ENCODE measurements around the gene TMPO. TPM values are rescaled to one million over a fixed set of nuclear protein-coding genes. Genes with fewer than 3 reads are reported as not detected.

The TMPO gene
- total and polyA plus RNA-seq, 10 of the 15 experiments (the other 5 are each of a cell fraction or from before 2014, with no cell fraction given) = 79.8 to 246 (median 179) TPM

GRCh38 chr12:98578821-98579220 lies 63.4 kb downstream of the TMPO start:
- FAIRE-seq (no peak), ATAC-seq (no peak), DNase-seq (ENCODE audit: low read depth, low spot score) (no peak)
- no TSS peak for BruUV-seq (replicated peaks)
- Histone ChIP-seq H3K79me2 (ENCODE audit: control insufficient read depth, insufficient read depth, low read length) (no peaks in the 10 kb centered on the region), H3K4me1 (ENCODE audit: control insufficient read depth, insufficient read depth, low read length) (no peaks in the 10 kb centered on the region), H3K36me3 (ENCODE audit: control insufficient read depth in 2 of 2, insufficient read depth in 2 of 2, low read length in 1 of 2) (no peaks in the 10 kb centered on the region), H3K27ac (ENCODE audit: control insufficient read depth, insufficient read depth) (no peak overlapping the region), H3K27me3 (replicated peaks in 1 of 2; ENCODE audit: control insufficient read depth in 2 of 2, insufficient read depth in 2 of 2, low read length in 1 of 2) (no peaks in the 10 kb centered on the region), H3K4me3 (no peak overlapping the region), H3K9me3 (replicated peaks; ENCODE audit: control insufficient read depth, insufficient read depth, low read length) (no peaks in the 10 kb centered on the region), H2AFZ (ENCODE audit: control insufficient read depth, low read depth, low read length) (no peak overlapping the region), H3K9ac (ENCODE audit: control insufficient read depth, insufficient read depth, low read length) (no peak overlapping the region), H4K20me1 (ENCODE audit: control insufficient read depth, insufficient read depth) (no peaks in the 10 kb centered on the region), H3K4me2 (ENCODE audit: control insufficient read depth, insufficient read depth) (no peak overlapping the region)
- in situ Hi-C loops (cut with MboI) (no loop called here), intact Hi-C loops (cut with micrococcal nuclease; ENCODE audit: unreplicated experiment) (no loop called here)
- WGBS (ENCODE audit: insufficient coverage, insufficient replicate concordance, low lambda C conversion rate, missing lambda C conversion rate) = 48% methylated on average over 2 of the region's 2 CpGs
- RAD21 ChIA-PET (ENCODE audit: unreplicated experiment) = no interaction called here
- CTCF ChIA-PET = interaction anchor here (1.2 kb wide), 1 partner anchor 72 kb away, joined by 3 read pairs; no protein-coding TSS in a partner anchor
- SMC1A ChIA-PET (ENCODE audit: uncharacterized antibody, unreplicated experiment) = no interaction called here
- TF ChIP-seq CTCF (IDR thresholded peaks at IDR 0.05 in 2 of 3, conservative IDR thresholded peaks at IDR 0.05 in 1 of 3; ENCODE audit: control insufficient read depth in 2 of 3, extremely low read depth in 1 of 3, insufficient read depth in 1 of 3, low read depth in 3 of 3, low read length in 3 of 3) (no peak), MEF2A (IDR thresholded peaks at IDR 0.05; ENCODE audit: insufficient read depth, low read depth, low read length) (no peak), RBBP5 (conservative IDR thresholded peaks at IDR 0.05) (no peak), CREM (IDR thresholded peaks at IDR 0.05; ENCODE audit: low read depth) (no peak), MXI1 (IDR thresholded peaks at IDR 0.05; ENCODE audit: low read depth, low read length) (no peak), ZNF217 (IDR thresholded peaks at IDR 0.05) (no peak), PRDM15 (CRISPR knock-in tag; IDR thresholded peaks at IDR 0.05) (no peak), FOXM1 (IDR thresholded peaks at IDR 0.05; ENCODE audit: low read depth, low read length) (no peak), NKRF (conservative IDR thresholded peaks at IDR 0.05) (no peak), MTA2 (IDR thresholded peaks at IDR 0.05; ENCODE audit: low read depth) (no peak), ZBED1 (IDR thresholded peaks at IDR 0.05; ENCODE audit: borderline replicate concordance) (no peak), USF2 (IDR thresholded peaks at IDR 0.05; ENCODE audit: borderline replicate concordance, low read depth, low read length) (no peak)
- POLR2A ChIA-PET = interaction anchor here (0.5 kb wide), 1 partner anchor 149 kb away, joined by 3 read pairs; no protein-coding TSS in a partner anchor

All from GM12878 (cell line).